ENCODE measurements around the gene FEZF2. TPM values are rescaled to one million over a fixed set of nuclear protein-coding genes. Genes with fewer than 3 reads are reported as not detected.

The FEZF2 gene
- total RNA-seq, 1 experiment from 2014 or later = not detected

DNA sequence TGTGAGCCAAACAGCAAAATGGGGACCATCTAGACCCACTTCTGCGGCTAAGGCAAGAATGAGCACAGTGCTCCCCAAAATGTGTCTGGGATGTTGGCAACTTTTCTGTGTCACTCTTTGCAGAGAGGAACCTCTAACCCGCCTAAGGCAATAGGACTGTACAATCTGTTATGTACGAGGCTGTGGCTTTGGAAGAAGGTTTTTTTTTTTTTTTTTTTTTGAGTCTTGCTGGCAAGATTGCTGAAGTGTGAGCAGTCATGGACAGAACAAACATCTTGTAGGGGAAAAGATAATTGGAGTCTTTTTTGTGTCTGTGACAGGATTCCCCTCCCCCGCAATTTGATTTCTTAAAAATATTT, 7.2 kb downstream of the FEZF2 start:
- Mint-ChIP-seq H3K27ac (no peak overlapping the region), H3K27me3 (ENCODE audit: low read depth) (peaks cover 87% of the 10 kb centered on the region), H3K4me1 (peaks cover 63% of the 10 kb centered on the region), H3K36me3 (no peaks in the 10 kb centered on the region; the same call in 1 of the 2 replicates), H3K4me3 (peak overlapping the region; percentile 62), H3K9me3 (peaks cover 6% of the 10 kb centered on the region)
- POLR2A ChIA-PET = no interaction called here
- DNase-seq (ENCODE audit: low spot score) (no peak), ATAC-seq (no peak)
- CTCF ChIA-PET = no interaction called here
- TF ChIP-seq, protein P1, sequence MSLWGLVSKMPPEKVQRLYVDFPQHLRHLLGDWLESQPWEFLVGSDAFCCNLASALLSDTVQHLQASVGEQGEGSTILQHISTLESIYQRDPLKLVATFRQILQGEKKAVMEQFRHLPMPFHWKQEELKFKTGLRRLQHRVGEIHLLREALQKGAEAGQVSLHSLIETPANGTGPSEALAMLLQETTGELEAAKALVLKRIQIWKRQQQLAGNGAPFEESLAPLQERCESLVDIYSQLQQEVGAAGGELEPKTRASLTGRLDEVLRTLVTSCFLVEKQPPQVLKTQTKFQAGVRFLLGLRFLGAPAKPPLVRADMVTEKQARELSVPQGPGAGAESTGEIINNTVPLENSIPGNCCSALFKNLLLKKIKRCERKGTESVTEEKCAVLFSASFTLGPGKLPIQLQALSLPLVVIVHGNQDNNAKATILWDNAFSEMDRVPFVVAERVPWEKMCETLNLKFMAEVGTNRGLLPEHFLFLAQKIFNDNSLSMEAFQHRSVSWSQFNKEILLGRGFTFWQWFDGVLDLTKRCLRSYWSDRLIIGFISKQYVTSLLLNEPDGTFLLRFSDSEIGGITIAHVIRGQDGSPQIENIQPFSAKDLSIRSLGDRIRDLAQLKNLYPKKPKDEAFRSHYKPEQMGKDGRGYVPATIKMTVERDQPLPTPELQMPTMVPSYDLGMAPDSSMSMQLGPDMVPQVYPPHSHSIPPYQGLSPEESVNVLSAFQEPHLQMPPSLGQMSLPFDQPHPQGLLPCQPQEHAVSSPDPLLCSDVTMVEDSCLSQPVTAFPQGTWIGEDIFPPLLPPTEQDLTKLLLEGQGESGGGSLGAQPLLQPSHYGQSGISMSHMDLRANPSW (CRISPR knock-in tag; conservative IDR thresholded peaks at IDR 0.05; ENCODE audit: low read depth) = no peak
- TF ChIP-seq, protein P2, sequence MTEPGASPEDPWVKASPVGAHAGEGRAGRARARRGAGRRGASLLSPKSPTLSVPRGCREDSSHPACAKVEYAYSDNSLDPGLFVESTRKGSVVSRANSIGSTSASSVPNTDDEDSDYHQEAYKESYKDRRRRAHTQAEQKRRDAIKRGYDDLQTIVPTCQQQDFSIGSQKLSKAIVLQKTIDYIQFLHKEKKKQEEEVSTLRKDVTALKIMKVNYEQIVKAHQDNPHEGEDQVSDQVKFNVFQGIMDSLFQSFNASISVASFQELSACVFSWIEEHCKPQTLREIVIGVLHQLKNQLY (CRISPR knock-in tag; IDR thresholded peaks at IDR 0.05) = no peak
- TF ChIP-seq CREB1 (CRISPR knock-in tag; IDR thresholded peaks at IDR 0.05) = no peak
- TF ChIP-seq, protein P3, sequence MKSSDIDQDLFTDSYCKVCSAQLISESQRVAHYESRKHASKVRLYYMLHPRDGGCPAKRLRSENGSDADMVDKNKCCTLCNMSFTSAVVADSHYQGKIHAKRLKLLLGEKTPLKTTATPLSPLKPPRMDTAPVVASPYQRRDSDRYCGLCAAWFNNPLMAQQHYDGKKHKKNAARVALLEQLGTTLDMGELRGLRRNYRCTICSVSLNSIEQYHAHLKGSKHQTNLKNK (CRISPR knock-in tag; IDR thresholded peaks at IDR 0.05) = no peak
- TF ChIP-seq NFATC4 (CRISPR knock-in tag; IDR thresholded peaks at IDR 0.05) = no peak
- TF ChIP-seq ZNF423 (CRISPR knock-in tag; IDR thresholded peaks at IDR 0.05) = no peak
- TF ChIP-seq ETV6 (CRISPR knock-in tag; IDR thresholded peaks at IDR 0.05) = no peak
- TF ChIP-seq ATF1 (CRISPR knock-in tag; IDR thresholded peaks at IDR 0.05) = no peak
- TF ChIP-seq SMAD3 (CRISPR knock-in tag; IDR thresholded peaks at IDR 0.05; ENCODE audit: borderline replicate concordance) = no peak
- no peak for TF ChIP-seq ZNF138 (CRISPR knock-in tag; conservative IDR thresholded peaks at IDR 0.05)
- TF ChIP-seq, protein P4, sequence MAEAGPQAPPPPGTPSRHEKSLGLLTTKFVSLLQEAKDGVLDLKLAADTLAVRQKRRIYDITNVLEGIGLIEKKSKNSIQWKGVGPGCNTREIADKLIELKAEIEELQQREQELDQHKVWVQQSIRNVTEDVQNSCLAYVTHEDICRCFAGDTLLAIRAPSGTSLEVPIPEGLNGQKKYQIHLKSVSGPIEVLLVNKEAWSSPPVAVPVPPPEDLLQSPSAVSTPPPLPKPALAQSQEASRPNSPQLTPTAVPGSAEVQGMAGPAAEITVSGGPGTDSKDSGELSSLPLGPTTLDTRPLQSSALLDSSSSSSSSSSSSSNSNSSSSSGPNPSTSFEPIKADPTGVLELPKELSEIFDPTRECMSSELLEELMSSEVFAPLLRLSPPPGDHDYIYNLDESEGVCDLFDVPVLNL (CRISPR knock-in tag; IDR thresholded peaks at IDR 0.05; ENCODE audit: borderline replicate concordance, low read depth) = no peak
- TF ChIP-seq, protein P5, sequence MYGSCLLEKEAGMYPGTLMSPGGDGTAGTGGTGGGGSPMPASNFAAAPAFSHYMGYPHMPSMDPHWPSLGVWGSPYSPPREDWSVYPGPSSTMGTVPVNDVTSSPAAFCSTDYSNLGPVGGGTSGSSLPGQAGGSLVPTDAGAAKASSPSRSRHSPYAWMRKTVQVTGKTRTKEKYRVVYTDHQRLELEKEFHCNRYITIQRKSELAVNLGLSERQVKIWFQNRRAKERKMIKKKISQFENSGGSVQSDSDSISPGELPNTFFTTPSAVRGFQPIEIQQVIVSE (CRISPR knock-in tag; IDR thresholded peaks at IDR 0.05; ENCODE audit: borderline replicate concordance) = no peak
- TF ChIP-seq FOXJ3 (CRISPR knock-in tag; IDR thresholded peaks at IDR 0.05; ENCODE audit: borderline replicate concordance) = no peak
- TF ChIP-seq ZNF416 (CRISPR knock-in tag; IDR thresholded peaks at IDR 0.05) = no peak
- no peak for TF ChIP-seq ELF4 (CRISPR knock-in tag; IDR thresholded peaks at IDR 0.05; ENCODE audit: low read depth)
- TF ChIP-seq, protein P6, sequence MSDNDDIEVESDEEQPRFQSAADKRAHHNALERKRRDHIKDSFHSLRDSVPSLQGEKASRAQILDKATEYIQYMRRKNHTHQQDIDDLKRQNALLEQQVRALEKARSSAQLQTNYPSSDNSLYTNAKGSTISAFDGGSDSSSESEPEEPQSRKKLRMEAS (CRISPR knock-in tag; IDR thresholded peaks at IDR 0.05) = no peak

DNA sequence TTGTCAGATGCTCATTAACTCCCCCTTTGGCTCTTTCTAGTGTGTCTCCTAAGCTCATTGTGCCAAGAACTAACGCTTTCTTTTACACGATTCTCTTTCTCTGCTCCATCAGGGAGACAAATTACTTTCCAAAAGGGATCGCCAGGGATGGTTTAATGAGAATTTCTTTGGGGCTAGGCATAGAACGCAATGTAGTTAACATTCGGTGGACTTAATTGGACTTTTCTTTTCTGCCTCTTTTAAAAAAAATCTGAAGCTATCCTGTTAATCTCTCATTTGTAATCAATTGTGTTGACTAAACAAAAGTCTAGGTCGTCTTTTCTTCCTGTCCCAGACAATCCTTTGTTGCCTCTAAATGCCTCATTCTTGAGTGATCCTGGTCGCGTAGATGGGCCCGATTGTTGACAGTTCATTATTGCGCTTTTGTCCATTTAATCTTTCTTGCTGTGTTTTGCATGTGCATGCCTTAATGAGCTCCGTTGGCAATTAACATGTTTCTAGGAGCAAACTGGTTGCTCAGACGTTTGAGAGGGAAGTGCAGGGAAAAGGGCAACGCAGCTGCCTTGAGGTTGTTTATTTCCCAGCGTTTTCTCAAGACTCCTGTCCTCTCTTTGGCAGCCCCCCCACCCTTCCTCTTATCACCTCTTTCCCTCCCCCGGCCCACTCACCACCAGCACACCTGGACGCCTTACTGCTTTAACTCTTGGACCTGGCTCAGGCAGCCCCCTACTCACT, 7.8 kb downstream of the FEZF2 start:
- peaks cover 57% of the 10 kb centered on the region for H3K4me1 Mint-ChIP-seq
- TF ChIP-seq, protein P7, sequence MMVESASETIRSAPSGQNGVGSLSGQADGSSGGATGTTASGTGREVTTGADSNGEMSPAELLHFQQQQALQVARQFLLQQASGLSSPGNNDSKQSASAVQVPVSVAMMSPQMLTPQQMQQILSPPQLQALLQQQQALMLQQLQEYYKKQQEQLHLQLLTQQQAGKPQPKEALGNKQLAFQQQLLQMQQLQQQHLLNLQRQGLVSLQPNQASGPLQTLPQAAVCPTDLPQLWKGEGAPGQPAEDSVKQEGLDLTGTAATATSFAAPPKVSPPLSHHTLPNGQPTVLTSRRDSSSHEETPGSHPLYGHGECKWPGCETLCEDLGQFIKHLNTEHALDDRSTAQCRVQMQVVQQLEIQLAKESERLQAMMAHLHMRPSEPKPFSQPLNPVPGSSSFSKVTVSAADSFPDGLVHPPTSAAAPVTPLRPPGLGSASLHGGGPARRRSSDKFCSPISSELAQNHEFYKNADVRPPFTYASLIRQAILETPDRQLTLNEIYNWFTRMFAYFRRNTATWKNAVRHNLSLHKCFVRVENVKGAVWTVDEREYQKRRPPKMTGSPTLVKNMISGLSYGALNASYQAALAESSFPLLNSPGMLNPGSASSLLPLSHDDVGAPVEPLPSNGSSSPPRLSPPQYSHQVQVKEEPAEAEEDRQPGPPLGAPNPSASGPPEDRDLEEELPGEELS (CRISPR knock-in tag; IDR thresholded peaks at IDR 0.05) = 0 out of 2 replicates have a peak, but pooled peaks have one; percentile 35
- TF ChIP-seq, protein P8, sequence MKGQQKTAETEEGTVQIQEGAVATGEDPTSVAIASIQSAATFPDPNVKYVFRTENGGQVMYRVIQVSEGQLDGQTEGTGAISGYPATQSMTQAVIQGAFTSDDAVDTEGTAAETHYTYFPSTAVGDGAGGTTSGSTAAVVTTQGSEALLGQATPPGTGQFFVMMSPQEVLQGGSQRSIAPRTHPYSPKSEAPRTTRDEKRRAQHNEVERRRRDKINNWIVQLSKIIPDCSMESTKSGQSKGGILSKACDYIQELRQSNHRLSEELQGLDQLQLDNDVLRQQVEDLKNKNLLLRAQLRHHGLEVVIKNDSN (CRISPR knock-in tag; IDR thresholded peaks at IDR 0.05) = no peak
- H3K9me3 Mint-ChIP-seq = peaks cover 6% of the 10 kb centered on the region
- ATAC-seq = no peak
- no peaks in the 10 kb centered on the region for H3K36me3 Mint-ChIP-seq
- ChIA-PET POLR2A (no interaction called here), CTCF (interaction anchor here (0.6 to 1.6 kb wide), 3 partner anchors 10 to 190 kb away, joined by 3 read pairs; no protein-coding TSS in a partner anchor)
- H3K27ac Mint-ChIP-seq = no peak overlapping the region
- H3K4me3 Mint-ChIP-seq = peak overlapping the region; percentile 62
- H3K27me3 Mint-ChIP-seq (ENCODE audit: low read depth) = peaks cover 82% of the 10 kb centered on the region
- no peak for DNase-seq (ENCODE audit: low spot score)

All from WTC11 (cell line).